HCT116 (cell line): Measurements from ENCODE around the gene CIROP.

Experiments used
- ELF1 ChIP-seq: IDR thresholded peaks from 2 replicates; pipeline ENCODE4 v1.6.1; 2012; ENCODE audit warnings: low read depth, borderline replicate concordance
- EZH2 ChIP-seq: fragments of 200-600 bp; sonication (generic); IDR thresholded peaks from 2 replicates; pipeline ENCODE4 v1.6.1; 2017; ENCODE audit warnings: antibody characterized with exemption, mixed run types
- EZH2phosphoT487 ChIP-seq: fragments of 200-600 bp; IDR thresholded peaks from 2 replicates; pipeline ENCODE4 v1.6.1; 2018; ENCODE audit warnings: antibody characterized with exemption, borderline replicate concordance
- FOSL1 ChIP-seq: IDR thresholded peaks from 2 replicates; pipeline ENCODE4 v1.6.1; 2012; ENCODE audit warnings: low read depth
- POLR2A ChIP-seq: IDR thresholded peaks from 2 replicates; pipeline ENCODE4 v1.7.0; 2011; ENCODE audit warnings: borderline replicate concordance; ENCODE audit not compliant: insufficient read depth, insufficient read length; ENCODE audit errors: extremely low read depth
- POLR2AphosphoS5 ChIP-seq: IDR thresholded peaks from 2 replicates; pipeline ENCODE4 v1.6.1; 2011; ENCODE audit warnings: mild to moderate bottlenecking, low read depth, low read length, moderate library complexity
- RAD21 ChIP-seq: IDR thresholded peaks from 2 replicates; pipeline ENCODE4 v1.6.1; 2012; ENCODE audit warnings: low read depth, mild to moderate bottlenecking
- TCF7L2 ChIP-seq: IDR thresholded peaks from 2 replicates; pipeline ENCODE4 v1.7.0; 2011; ENCODE audit warnings: borderline replicate concordance, inconsistent platforms; ENCODE audit not compliant: insufficient read depth, insufficient read length; ENCODE audit errors: extremely low read depth
- YY1 ChIP-seq: IDR thresholded peaks from 2 replicates; pipeline ENCODE4 v1.6.1; 2011; ENCODE audit warnings: low read length, low read depth, moderate library complexity, mild to moderate bottlenecking; ENCODE audit not compliant: insufficient replicate concordance; ENCODE audit errors: extremely low read depth
- TF ChIP-seq, protein P1 (sequence below), 3 experiments: fragments of 200-600 bp in 1 of 3; sonication (generic) in 1 of 3; IDR thresholded peaks in 2 of 3; conservative IDR thresholded peaks in 1 of 3; 2 replicates each; pipeline ENCODE4 v1.5.1; 2012 to 2017; ENCODE audit warnings: low read depth in 2 of 3, low read length in 2 of 3, antibody characterized with exemption in 1 of 3, borderline replicate concordance in 1 of 3, control low read depth in 1 of 3, mild to moderate bottlenecking in 1 of 3, mixed read lengths in 1 of 3, mixed run types in 1 of 3, moderate library complexity in 1 of 3; ENCODE audit not compliant: insufficient read depth in 1 of 3
- TF ChIP-seq, protein P2 (sequence below): IDR thresholded peaks from 2 replicates; pipeline ENCODE4 v1.6.1; 2012
- TF ChIP-seq, protein P3 (sequence below): IDR thresholded peaks from 2 replicates; pipeline ENCODE4 v1.6.1; 2012; ENCODE audit warnings: low read depth

DNA sequence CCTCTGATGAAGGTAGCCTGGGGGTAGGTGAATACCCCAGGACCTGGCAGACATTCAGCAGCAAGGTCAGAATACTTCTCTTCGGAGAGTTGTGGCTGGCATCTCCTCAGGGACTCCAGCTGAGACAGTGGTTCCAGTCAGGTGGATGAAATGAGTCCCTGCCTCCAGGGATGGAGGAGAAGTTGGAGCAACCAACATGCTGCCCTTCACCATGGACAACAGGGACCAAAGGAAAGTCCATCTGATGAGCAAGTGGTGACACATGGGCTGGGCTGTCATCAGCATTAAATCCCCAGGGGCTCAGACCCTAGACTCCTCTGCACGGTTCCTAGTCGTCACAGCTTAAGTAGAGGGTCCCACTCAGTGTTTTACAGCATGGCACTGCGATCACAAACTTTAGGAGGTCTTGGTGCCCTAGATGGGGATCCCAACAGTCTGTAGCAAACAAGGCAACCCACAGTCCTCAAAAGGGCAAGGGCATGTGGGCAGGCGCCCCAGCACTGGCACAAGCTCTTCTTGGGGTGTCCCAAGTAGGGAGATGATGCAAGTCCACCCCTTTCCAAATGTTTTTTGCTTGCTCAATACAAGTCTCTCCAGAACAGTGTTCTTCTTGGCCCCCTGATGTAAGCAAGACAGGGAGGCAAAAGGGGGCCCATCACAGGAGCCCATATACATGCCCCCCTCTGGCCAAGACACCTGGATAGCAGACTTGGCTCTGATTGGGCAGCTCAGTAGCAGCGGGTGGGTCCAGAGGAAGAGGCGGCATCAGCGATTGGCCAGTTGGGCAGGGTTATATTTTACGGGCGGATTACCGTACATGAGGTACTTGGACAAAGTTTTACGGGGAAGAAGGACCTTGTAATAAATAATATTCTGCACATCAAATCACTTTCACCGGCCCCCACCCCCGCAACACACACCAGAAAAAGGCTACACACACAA lies 36.7 kb downstream of the CIROP start:
- TF ChIP-seq, protein P1, sequence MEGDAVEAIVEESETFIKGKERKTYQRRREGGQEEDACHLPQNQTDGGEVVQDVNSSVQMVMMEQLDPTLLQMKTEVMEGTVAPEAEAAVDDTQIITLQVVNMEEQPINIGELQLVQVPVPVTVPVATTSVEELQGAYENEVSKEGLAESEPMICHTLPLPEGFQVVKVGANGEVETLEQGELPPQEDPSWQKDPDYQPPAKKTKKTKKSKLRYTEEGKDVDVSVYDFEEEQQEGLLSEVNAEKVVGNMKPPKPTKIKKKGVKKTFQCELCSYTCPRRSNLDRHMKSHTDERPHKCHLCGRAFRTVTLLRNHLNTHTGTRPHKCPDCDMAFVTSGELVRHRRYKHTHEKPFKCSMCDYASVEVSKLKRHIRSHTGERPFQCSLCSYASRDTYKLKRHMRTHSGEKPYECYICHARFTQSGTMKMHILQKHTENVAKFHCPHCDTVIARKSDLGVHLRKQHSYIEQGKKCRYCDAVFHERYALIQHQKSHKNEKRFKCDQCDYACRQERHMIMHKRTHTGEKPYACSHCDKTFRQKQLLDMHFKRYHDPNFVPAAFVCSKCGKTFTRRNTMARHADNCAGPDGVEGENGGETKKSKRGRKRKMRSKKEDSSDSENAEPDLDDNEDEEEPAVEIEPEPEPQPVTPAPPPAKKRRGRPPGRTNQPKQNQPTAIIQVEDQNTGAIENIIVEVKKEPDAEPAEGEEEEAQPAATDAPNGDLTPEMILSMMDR (IDR thresholded peaks at IDR 0.05 in 2 of 3, conservative IDR thresholded peaks at IDR 0.05 in 1 of 3; ENCODE audit: borderline replicate concordance in 1 of 3, insufficient read depth in 1 of 3, low read depth in 2 of 3, low read length in 2 of 3): no peak
- TF ChIP-seq, protein P2, sequence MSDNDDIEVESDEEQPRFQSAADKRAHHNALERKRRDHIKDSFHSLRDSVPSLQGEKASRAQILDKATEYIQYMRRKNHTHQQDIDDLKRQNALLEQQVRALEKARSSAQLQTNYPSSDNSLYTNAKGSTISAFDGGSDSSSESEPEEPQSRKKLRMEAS: no peak
- TF ChIP-seq YY1 (no peak), POLR2AphosphoS5 (no peak), TCF7L2 (no peak), ELF1 (no peak), EZH2 (no peak), EZH2phosphoT487 (no peak), POLR2A (no peak), RAD21 (no peak), FOSL1 (no peak)
- TF ChIP-seq, protein P3, sequence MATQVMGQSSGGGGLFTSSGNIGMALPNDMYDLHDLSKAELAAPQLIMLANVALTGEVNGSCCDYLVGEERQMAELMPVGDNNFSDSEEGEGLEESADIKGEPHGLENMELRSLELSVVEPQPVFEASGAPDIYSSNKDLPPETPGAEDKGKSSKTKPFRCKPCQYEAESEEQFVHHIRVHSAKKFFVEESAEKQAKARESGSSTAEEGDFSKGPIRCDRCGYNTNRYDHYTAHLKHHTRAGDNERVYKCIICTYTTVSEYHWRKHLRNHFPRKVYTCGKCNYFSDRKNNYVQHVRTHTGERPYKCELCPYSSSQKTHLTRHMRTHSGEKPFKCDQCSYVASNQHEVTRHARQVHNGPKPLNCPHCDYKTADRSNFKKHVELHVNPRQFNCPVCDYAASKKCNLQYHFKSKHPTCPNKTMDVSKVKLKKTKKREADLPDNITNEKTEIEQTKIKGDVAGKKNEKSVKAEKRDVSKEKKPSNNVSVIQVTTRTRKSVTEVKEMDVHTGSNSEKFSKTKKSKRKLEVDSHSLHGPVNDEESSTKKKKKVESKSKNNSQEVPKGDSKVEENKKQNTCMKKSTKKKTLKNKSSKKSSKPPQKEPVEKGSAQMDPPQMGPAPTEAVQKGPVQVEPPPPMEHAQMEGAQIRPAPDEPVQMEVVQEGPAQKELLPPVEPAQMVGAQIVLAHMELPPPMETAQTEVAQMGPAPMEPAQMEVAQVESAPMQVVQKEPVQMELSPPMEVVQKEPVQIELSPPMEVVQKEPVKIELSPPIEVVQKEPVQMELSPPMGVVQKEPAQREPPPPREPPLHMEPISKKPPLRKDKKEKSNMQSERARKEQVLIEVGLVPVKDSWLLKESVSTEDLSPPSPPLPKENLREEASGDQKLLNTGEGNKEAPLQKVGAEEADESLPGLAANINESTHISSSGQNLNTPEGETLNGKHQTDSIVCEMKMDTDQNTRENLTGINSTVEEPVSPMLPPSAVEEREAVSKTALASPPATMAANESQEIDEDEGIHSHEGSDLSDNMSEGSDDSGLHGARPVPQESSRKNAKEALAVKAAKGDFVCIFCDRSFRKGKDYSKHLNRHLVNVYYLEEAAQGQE: no peak
